Smooth muscle cell (in vitro differentiated cells): ENCODE measurements around the gene RPSA. TPM values are rescaled to one million over a fixed set of nuclear protein-coding genes. Genes with fewer than 3 reads are reported as not detected.
A peak's percentile ranks its signal among the peaks of the same experiment; 100 is the strongest.

Source experiments
- DNase-seq: peaks from one replicate; lab custom pipeline; 2025; ENCODE audit not compliant: unreplicated experiment; lab: John Stamatoyannopoulos, UW
- H2AFZ ChIP-seq: fragments of 200-600 bp; sonication (generic); 2 replicates; pipeline ENCODE4 v1.6.0; 2016; ENCODE audit warnings: antibody characterized with exemption, low read depth, mild to moderate bottlenecking
- H3F3A ChIP-seq: fragments of 200-600 bp; sonication (generic); 2 replicates; pipeline ENCODE4 v1.6.0; 2017; ENCODE audit warnings: antibody characterized with exemption, low read depth
- H3K27ac ChIP-seq: fragments of 200-600 bp; sonication (generic); 2 replicates; pipeline ENCODE4 v1.5.1; 2016; ENCODE audit warnings: low read depth, mild to moderate bottlenecking
- H3K27me3 ChIP-seq: fragments of 200-600 bp; sonication (generic); 2 replicates; pipeline ENCODE4 v1.6.1; 2016; ENCODE audit warnings: low read depth, mild to moderate bottlenecking
- H3K36me3 ChIP-seq: fragments of 200-600 bp; sonication (generic); 2 replicates; pipeline ENCODE4 v1.5.1; 2016; ENCODE audit warnings: low read depth
- H3K4me1 ChIP-seq: fragments of 200-600 bp; sonication (generic); 2 replicates; pipeline ENCODE4 v1.5.1; 2016; ENCODE audit warnings: low read depth
- H3K4me2 ChIP-seq: fragments of 200-600 bp; sonication (generic); 2 replicates; pipeline ENCODE4 v1.6.0; 2016; ENCODE audit warnings: mild to moderate bottlenecking
- H3K4me3 ChIP-seq: fragments of 200-600 bp; sonication (generic); 2 replicates; pipeline ENCODE4 v1.5.1; 2016; ENCODE audit warnings: mild to moderate bottlenecking
- H3K79me2 ChIP-seq: fragments of 200-600 bp; sonication (generic); 2 replicates; pipeline ENCODE4 v1.6.0; 2016; ENCODE audit warnings: low read depth, mild to moderate bottlenecking
- H3K9ac ChIP-seq: fragments of 200-600 bp; sonication (generic); 2 replicates; pipeline ENCODE4 v1.6.0; 2016; ENCODE audit warnings: low read depth
- H3K9me3 ChIP-seq: fragments of 200-600 bp; sonication (generic); replicated peaks from 2 replicates; pipeline ENCODE4 v1.5.1; 2016; ENCODE audit warnings: low read depth
- H4K20me1 ChIP-seq: fragments of 200-600 bp; sonication (generic); 2 replicates; pipeline ENCODE4 v1.6.0; 2016; ENCODE audit warnings: low read depth
- CTCF ChIP-seq: fragments of 200-600 bp; sonication (generic); IDR thresholded peaks from 2 replicates; pipeline ENCODE4 v1.5.1; 2017; ENCODE audit warnings: borderline replicate concordance, mild to moderate bottlenecking, antibody characterized with exemption; ENCODE audit not compliant: insufficient read depth, poor library complexity, severe bottlenecking
- WGBS: methylation state at CpG from one replicate; pipeline ENCODE4 v1.1.7; 2016; ENCODE audit warnings: low lambda C conversion rate; 5-methylcytosine and 5-hydroxymethylcytosine counted together
- polyA plus RNA-seq: library from polyadenylated mRNA; unstranded; fragments of >200 nt; fragmentation: Nextera tagmentation; extraction: Ambion mirVana; gene quantifications from 2 replicates; pipeline ENCODE4 v1.2.1, GENCODE V29; 2016
- total RNA-seq: library from RNA; depleted of rRNA; stranded (reverse); fragments of >200 nt; gene quantifications from 2 replicates; pipeline ENCODE4 v1.2.3, GENCODE V29; 2014

Gene RPSA
- total and polyA plus RNA-seq, 2 experiments from 2014 or later, result 355 to 1,254 TPM

GRCh38 chr3:39447637-39448483, 41.3 kb downstream of the RPSA start:
- no peak overlapping the region for H3K4me3 ChIP-seq
- no peak overlapping the region for H3K4me2 ChIP-seq
- H3K4me1 ChIP-seq, result no peaks in the 10 kb centered on the region
- no peaks in the 10 kb centered on the region for H3K36me3 ChIP-seq
- H2AFZ ChIP-seq, result no peak overlapping the region
- peak; percentile 12 for DNase-seq
- WGBS, result 27% methylated on average over 13 of the region's 13 CpGs
- no peaks in the 10 kb centered on the region for H4K20me1 ChIP-seq
- H3K27me3 ChIP-seq, result no peaks in the 10 kb centered on the region
- no peak overlapping the region for H3K27ac ChIP-seq
- TF ChIP-seq CTCF, result peak; percentile 85
- H3K9ac ChIP-seq, result no peak overlapping the region
- no peaks in the 10 kb centered on the region for H3K79me2 ChIP-seq
- no peaks in the 10 kb centered on the region for H3F3A ChIP-seq
- H3K9me3 ChIP-seq, result no peaks in the 10 kb centered on the region

- WGBS, result 74% methylated on average over 10 of the region's 10 CpGs
- H3K36me3 ChIP-seq, result no peaks in the 10 kb centered on the region
These were observed 42.1 kb downstream of the RPSA start for GRCh38 chr3:39448506-39449233.

GRCh38 chr3:39449796-39450195, 43.3 kb downstream of the RPSA start:
- no peaks in the 10 kb centered on the region for H3F3A ChIP-seq
- no peak overlapping the region for H3K4me3 ChIP-seq
- 53% methylated on average over 3 of the region's 3 CpGs for WGBS
- no peaks in the 10 kb centered on the region for H3K4me1 ChIP-seq
- no peak overlapping the region for H2AFZ ChIP-seq
- no peak overlapping the region for H3K4me2 ChIP-seq
- no peaks in the 10 kb centered on the region for H3K36me3 ChIP-seq
- no peaks in the 10 kb centered on the region for H4K20me1 ChIP-seq
- no peak overlapping the region for H3K9ac ChIP-seq
- H3K27ac ChIP-seq, result no peak overlapping the region
- H3K9me3 ChIP-seq, result no peaks in the 10 kb centered on the region
- no peaks in the 10 kb centered on the region for H3K79me2 ChIP-seq
- no peaks in the 10 kb centered on the region for H3K27me3 ChIP-seq
- TF ChIP-seq CTCF, result no peak
- DNase-seq, result no peak

More at GRCh38 chr3:39448506-39449233, 42.1 kb downstream of the RPSA start:
- H3K4me2 ChIP-seq, result no peak overlapping the region
- no peaks in the 10 kb centered on the region for H3K4me1 ChIP-seq
- TF ChIP-seq CTCF, result no peak
- no peak overlapping the region for H2AFZ ChIP-seq
- DNase-seq, result no peak
- no peaks in the 10 kb centered on the region for H3K79me2 ChIP-seq
- no peaks in the 10 kb centered on the region for H3K9me3 ChIP-seq
- H3K27ac ChIP-seq, result no peak overlapping the region
- no peaks in the 10 kb centered on the region for H3K27me3 ChIP-seq
- no peaks in the 10 kb centered on the region for H4K20me1 ChIP-seq
- no peaks in the 10 kb centered on the region for H3F3A ChIP-seq
- no peak overlapping the region for H3K4me3 ChIP-seq
- H3K9ac ChIP-seq, result no peak overlapping the region
